HS-27A (cell line): Measurements from ENCODE around the gene OSBPL3.

ENCODE experiments used
- DNase-seq: peaks from one replicate; pipeline ENCODE4 v3.0.0-alpha.2; 2012; ENCODE audit warnings: low read depth, missing footprints

Gene OSBPL3

DNA sequence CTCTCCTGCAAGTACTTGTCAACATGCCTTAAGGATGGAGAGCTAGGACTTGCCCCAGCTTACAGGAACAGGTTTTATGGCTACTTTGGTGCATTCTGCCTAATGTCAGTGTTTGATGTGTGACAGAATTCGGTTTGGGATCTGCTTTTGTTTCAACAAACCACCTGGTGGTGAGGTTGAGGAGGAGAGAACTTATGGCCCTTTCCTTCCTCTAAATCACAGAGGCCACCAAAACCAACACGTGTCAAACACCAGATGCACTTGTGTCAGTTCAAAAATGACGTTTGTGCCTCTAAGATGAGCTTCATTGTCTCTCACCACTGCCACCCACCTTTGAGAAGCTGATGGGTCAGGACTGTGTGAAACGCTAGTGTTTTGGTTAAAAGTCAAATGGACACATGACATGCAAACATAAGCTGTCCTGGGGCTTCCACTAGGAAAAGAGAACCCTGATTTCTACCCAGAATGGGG lies 83.9 kb downstream of the OSBPL3 start:
- no peak for DNase-seq

DNA sequence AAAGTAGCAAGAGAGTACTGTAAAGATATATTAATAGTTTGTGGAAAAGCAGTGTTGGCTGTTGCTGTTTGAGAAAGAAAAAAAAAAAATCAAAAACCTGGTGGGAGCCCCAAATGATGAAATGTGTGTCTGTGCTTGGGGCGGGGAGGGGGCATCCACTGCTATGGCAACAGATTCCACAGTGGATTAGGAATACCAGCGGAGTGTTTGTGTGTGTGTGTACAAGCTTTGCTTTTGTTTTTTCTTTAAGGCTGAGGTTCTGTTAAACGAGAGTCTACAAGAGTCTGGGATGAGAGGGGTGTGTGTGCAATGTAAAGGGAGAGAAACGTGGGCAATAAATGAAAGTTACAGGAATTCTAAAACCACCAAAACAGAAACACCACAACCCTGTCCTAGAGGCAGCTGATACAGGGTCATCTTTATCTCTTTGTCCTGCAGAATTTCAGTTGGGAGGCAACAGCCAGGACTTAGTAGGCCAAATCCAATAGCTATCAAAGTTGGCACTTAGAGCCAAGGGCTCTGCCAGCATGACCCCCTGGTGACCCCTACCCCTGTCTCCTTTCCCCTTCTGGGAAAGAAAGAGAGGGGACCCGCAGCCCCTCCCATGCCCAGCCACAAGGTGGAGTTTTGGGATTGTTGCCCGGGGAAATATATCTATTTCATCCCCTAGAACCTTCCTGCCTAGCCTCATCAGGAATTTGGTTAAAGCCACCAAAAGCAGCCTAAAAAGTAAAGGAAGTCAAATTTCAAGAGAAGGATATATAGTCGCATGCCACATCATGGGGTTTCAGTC lies 85.4 kb downstream of the OSBPL3 start:
- DNase-seq = no peak

DNA sequence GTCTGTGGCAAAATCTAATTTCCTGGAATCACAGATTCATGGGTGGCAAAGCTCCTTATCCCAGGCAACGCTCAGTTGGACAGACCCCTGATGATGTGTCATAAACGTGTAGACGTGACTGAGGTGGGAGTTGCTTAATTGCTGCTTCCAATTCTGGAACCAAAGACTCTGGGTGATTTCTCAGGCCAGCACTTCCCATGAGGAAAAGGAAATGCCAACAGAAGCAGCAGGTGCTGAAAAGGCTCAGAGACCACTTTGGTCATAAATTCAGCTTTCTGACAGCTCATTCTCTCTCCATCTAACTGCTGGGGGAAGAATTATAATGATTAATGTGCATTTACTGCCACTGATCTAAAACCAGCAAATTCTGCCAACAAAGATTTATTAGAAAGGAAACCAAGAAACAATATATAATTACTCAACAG lies 88.7 kb downstream of the OSBPL3 start:
- no peak for DNase-seq

DNA sequence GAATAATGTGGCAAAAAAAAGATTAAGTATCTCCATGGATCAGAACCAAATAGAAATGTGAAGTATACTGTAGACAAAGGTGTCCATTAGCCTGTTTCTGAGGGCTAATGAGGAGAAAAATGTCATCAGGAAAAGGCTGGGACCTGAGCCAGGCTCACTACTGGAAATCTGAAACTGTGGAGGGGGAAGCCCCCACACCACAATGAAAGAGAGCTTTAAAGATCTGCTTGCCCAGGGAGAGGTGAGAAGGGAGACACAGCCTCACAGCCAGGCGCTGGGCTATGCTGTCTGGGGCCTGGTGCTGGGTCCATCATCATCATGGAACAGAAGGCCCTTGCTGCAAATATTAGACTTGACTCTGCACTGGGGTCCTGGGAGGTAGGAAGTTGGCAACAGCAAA lies 90.4 kb downstream of the OSBPL3 start:
- DNase-seq = no peak

DNA sequence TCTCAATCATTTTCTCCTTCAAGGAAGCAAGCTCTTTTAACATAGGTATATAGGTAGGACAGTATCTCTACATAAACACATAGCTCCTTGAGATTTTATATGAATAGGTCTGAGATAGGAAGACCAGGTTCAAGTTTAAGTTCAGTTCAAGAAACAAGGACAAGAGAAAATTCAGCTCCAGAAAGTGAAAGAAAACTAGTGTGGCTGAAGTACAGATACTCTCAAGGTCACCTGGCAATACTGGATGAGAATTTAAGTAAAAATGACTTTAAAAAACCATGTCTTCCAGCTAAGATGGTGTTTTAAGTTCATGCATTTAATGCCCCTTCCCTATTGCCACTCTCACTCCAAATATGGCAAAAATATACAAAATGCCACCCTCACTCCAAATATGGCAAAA lies 91.3 kb downstream of the OSBPL3 start:
- no peak for DNase-seq

DNA sequence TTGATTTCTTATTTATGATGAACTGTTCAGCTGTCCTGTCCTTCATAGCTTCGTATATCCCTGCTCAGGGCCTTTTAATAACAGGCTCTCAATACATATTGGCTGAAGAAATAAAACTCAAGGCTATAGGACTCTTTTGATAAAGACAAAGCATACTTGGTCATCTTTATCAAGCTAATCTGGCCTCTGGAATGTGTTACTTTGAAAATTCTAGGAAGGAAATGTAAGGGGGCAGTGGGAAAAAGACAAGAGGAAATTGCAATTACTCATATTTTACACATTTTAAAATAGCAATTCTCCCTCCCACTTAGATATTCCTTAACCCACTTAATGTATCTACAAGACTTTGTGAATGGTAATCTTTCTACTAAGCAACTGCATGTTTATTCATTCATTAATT lies 94.3 kb downstream of the OSBPL3 start:
- DNase-seq = no peak

DNA sequence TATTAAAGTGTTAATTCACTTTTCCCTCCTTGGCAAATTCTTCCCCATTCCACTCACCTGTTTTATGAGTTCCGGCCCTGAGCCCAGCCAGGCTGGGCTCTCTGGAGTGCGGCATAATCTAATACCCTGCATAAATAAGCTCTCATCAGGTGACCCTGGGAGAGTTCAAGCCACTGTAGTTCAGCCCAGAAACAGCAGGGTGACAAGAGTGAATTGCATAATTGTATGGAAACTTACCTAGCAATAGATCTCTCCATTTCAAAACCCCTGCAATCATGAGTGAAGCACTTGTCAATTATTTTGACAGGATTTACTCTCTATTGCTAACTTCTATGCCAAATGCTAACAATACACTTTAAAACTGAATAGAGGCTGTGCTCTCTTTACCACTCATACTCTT lies 94.7 kb downstream of the OSBPL3 start:
- DNase-seq = no peak

DNA sequence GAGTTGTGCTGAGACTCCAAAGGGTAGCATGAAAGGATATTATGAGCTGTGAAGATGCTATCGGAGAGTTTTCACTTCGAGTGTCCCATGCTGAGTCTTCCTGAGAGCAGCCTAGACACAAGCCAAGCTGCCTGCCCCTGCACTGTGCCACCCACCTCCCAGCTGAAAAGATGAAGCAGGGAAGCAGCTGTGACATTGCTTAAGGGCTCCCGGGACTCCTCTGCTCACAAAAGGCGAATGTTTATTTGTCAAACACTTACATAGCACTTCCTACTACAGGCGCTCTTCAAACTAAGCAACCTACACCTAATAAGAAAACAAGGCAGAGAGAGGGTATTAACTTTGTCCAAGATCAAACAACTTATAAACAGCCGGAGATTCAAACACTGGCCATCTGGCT lies 95.6 kb downstream of the OSBPL3 start:
- no peak for DNase-seq

DNA sequence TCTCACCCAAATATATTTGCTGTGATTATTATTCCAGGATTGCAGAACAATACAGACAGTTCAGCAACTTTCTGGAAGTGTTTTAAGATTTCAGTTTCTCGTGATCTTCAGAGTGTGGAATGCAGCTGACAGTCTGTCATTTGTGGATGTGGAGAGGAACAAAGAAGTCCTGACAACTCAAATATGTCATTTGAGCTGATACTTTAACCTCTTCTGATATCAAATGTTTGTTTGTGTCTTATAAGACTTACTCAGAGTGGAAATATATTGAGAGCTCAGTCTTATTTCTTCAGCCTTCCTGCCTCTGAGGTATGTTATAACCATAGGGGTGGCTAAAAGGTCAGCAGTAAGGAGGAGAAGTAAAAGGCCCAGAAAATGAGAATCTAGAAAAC lies 96.4 kb downstream of the OSBPL3 start:
- DNase-seq = no peak

DNA sequence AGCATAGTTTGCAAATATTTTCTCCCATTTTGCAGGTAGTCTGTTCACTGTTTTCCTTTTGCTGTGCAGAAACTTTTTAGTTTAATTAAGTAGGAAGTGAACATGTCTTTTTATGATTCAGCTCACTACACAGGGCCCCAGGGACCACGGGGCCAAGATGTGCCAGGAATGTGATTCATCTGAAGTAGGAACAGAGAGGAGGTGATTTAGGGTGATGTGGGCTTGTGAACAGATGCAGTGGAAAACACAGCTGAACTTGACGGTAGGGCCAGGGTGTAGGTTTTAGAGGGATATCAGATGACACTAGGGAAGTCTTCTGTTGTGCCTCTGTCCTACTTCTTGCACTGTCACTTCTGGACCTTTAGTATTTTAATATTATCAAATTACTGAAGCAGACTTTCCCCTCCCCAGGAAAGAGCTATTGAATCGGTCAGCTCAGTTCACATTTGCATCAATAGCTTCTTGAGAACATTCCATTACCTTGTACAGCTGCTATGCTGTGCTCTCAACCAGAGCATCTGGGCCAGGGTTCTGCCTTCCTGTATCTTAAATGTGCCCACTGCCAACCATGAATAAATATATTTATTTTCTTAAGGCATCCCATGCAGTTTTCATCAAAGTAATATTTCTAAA lies 96.9 kb downstream of the OSBPL3 start:
- DNase-seq = no peak

DNA sequence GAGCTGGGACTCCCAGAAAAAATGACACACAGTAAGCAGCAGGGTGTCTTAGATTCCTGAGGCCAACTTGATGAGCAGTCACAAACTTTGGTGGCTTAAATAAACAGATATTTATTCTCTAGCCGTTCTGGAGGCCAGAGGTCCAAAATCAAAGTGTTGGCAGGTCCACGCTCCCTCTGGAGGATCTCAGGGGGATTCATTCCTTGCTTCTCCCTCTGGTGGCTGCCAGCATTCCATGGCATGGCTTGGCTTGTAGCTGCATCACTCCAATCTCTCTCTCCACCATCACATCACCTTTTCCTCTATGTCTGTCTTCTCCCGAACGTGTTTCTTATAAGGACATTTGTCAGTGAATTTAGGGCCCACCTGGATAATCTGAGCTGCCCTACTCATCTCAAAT lies 98.4 kb downstream of the OSBPL3 start:
- DNase-seq = no peak

DNA sequence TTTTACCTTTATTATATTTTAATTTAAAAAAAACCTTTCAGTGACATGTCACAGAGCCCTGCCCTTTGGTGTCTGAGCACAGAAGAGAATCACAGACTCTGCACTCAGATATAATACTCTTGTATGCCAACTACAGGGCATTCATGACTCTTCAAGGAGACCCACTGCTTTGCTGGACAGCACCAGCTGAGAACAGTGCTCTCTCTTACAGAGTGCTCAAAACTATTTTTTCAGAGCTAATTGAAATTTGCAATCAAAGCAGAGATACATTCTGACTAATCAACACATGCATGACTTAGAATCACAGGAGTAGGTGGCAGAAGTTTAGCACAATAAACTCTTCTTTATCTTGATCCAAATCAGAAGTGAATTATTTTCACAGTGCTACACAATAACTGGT lies 99.1 kb downstream of the OSBPL3 start:
- DNase-seq = no peak

DNA sequence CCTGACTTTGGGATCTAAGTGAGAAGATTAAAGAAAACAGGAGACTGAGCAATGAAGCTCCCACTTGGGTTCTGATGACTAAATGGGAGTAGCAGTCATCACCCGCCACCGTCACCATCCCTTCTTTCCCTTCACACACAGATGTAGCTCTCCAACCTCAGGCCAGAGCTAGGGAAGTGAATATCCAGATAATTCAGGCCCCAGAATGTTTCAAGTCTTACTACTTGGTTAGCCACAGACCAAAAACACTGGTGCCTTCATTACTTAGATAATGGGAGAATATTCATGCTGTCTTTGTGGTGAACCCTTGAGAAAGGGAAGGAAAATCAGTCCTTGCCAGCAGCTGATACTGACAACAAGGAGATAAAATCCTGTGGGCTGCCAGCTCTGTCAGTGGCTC lies 100.7 kb downstream of the OSBPL3 start:
- no peak for DNase-seq

DNA sequence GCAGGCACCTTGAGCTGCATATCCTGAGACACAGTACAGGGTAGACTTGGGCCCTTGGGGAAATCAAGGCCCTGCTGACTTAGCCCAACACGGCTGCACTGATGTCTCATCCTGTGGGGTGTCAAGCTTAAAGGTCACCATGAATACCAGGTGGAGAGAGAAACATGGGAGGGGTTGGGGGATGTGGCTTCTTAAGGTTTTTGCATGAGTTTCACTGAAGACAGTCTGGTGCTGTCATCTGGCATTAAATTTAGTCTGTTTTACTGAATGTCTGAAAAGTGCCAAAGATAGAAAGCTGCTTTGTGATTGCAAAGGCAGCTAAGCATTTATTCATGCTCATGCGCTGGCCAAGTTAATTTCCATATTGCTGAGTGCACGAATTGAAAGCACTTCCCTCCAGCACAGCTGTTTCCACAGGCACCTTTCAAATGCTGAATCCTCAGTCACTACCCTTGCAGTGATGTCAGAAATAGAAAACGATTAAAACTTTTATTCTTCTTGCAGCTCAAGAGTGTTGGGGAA lies 102.1 kb downstream of the OSBPL3 start:
- DNase-seq = no peak

DNA sequence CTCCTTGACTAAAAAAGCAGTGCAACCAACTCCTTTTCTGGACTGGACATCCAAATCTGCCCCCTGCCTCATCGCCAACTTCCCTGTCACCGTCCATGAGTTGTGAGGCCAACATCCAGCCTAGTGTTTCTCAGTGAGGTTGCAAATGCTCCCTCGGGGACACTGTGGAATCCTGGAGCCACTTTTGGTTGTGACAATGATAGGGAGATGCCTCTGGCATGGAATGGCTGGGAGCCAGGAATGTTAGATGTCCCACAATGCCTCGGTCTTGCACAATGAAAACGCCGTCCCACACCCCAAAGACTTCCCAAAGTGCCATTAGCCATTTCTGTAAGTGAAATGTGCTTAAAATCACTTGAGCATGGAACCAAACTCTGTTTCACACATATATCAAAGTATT lies 105.2 kb downstream of the OSBPL3 start:
- no peak for DNase-seq

DNA sequence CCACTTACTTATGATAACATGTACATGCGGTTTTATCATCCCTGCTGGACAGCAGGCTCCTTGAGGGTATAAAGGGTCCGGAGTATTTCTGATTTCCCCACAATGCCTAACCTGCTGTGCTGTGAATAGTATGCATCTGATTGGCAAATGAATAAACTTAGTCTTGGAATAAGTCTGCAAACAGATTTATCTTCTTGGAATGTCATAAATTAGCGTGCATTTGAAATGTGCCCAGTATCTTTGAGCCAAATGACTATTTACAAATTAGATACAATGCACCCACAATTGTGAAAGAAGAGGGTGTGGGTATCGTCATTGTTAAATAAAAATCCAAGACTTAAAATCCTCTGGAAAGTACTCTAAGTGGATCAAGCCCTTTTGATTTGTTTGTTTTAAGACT lies 106.0 kb downstream of the OSBPL3 start:
- no peak for DNase-seq

DNA sequence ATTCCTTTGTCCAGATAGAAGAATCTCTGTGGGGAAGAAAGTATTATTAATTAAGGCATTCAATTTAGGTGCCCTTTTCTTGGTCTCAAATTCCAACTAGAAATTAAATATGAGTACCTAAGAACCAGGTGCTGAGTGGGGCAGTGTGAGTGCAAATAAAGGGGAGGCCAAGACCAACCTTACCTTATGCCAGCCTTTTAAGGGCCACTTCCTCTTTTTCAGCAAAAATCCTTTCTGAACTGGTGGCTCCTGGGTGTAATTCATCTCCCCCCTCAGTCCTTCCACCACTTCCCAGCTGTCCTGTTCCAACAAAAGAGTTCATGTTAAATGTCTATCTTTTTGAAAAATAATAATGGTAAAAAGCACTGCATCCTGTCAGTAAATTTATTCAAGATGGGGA lies 108.2 kb downstream of the OSBPL3 start:
- no peak for DNase-seq

DNA sequence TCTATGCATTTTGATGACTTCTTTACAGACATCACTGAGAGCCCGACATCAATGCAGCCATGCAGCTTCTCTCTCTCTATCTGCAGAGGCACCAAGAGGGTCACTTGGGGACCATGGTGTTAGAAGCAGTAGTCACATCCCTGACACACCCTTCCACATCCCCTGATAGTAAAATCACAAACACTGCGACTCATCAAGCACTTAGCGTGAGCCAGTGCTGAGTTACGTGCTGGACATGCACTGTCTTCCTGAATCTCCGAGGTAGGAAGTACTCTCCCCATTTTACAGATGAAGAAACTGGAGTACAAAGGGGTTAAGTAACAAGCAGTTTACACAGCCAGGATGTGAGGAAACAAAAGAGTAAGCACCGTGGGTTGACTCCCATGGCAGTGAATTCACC lies 109.2 kb downstream of the OSBPL3 start:
- DNase-seq = no peak

DNA sequence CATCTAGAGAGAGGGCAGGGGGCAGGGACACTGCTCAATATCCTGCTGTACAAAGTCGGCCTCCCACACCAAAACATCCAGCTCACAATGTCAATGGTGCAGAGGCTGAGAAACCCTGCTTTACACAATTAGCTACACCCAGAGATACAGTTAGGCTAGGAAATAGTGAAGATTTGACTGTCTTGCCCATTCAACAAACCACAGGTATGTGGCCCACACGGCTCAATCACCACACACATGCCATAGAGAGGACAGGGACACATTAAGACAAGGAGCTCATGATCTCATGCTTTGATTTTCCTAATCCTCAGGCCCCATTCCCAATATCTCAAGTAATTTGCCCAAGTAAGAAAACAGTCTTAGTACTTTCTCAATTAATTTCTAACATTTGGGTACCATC lies 110.4 kb downstream of the OSBPL3 start:
- DNase-seq = peak; percentile 19

DNA sequence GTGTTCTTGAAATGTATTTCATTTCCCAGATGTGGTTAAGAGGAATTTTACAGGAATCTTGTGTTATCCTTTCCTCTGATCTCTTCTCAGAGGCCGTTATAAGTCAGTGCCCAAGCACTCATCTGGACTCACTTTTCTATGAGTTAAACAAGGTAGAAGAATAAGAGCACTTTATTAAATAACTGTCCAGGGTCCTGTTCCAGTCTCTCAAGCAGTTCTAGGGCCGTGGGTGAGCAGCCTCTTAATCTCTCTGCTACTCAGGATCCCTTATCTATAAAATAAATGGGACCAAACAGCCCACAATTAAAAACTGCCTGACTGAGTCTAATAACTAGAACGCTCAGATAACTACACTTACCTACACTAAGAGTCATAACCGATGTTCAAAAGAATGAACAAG lies 111.2 kb downstream of the OSBPL3 start:
- DNase-seq = no peak

DNA sequence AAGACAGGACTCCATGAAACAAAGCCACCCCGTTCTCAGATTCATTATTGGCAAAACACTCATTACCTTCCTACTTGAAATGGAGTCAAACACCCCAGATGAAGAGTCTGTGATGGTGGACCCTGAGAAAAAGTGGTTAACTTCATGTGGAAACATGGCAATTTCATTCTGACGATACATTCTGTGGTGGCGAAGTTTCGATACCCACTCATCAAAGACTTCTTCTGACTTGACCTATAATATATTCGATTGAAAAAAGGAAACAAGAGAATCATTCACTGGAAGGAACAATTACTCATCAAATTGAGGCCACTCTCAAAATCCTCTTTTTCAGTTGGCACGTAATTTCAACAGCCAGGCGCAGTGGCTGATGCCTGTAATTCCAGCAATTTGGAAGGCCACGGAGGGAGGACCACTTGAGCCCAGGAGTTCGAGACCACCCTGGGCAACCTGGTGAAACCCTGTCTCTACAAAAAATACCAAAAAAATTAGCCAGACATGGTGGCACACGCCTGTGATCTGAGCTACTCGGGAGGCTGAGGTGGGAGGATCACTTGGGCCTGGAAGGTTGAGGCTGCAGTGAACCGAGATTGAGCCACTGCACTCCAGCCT lies 113.9 kb downstream of the OSBPL3 start:
- no peak for DNase-seq

DNA sequence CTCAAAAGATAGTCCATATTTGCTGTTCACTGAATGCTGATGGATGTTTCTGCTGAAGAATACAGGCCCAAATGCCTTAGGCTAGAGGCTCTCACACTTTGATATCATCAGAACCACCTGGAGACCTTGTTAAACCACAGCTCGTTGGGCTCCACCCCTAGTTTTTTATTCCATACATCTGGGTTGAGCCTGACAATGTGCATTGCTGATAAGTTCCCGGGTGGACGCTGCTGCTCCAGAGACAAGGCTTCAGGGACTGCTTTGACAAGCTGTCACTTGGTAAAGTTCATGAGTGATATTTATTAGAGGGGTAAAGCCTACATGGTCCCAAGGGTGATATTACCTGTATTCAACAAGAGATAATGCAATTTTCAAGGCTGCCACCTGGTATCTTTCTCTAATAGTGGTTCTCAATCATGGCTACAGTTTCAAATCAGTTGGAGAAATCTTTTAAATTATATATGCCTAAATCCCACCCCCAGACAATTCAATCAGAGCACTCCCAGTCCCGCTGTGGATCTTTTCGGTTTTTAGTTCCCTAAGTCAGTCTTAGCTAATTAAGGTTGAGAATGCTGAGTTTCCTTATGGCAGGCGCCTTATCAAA lies 115.7 kb downstream of the OSBPL3 start:
- no peak for DNase-seq

DNA sequence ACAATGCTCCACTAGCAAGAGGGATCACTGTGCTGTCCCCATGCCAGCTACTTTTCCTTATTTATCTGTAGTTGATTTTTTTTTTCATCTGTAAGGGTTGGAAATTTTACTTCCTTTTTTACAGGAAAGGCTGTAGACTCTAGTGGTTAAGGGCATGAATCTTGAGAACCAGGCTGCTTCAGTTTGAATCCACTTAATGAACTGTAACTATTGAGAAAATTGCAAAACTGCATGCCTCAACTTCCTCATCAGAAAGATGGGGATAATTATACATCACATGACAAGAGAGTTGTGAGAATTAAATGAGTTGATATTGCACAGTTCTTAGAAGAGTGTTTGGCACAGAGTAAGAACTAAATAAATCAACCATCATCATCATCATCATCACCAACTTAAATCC lies 116.4 kb downstream of the OSBPL3 start:
- DNase-seq = no peak
